ENCODE results near the gene GPR27.

Gene GPR27

GRCh38 chr3:71803248-71803647 lies 49.6 kb downstream of the GPR27 start:
- no peak overlapping the region for H3K4me3 ChIP-seq (replicated peaks; ENCODE audit: insufficient read depth, low read length)
- no peak for DNase-seq (ENCODE audit: low read depth in 1 of 2, low spot score in 1 of 2)
- no peak overlapping the region for H3K27ac ChIP-seq (replicated peaks)
- H3K27me3 ChIP-seq (ENCODE audit: insufficient read depth, poor library complexity, severe bottlenecking), result no peaks in the 10 kb centered on the region
- TF ChIP-seq, protein P1, sequence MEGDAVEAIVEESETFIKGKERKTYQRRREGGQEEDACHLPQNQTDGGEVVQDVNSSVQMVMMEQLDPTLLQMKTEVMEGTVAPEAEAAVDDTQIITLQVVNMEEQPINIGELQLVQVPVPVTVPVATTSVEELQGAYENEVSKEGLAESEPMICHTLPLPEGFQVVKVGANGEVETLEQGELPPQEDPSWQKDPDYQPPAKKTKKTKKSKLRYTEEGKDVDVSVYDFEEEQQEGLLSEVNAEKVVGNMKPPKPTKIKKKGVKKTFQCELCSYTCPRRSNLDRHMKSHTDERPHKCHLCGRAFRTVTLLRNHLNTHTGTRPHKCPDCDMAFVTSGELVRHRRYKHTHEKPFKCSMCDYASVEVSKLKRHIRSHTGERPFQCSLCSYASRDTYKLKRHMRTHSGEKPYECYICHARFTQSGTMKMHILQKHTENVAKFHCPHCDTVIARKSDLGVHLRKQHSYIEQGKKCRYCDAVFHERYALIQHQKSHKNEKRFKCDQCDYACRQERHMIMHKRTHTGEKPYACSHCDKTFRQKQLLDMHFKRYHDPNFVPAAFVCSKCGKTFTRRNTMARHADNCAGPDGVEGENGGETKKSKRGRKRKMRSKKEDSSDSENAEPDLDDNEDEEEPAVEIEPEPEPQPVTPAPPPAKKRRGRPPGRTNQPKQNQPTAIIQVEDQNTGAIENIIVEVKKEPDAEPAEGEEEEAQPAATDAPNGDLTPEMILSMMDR (IDR thresholded peaks at IDR 0.05; ENCODE audit: insufficient read depth, low read length), result no peak
- no peak for TF ChIP-seq GABPA (IDR thresholded peaks at IDR 0.05; ENCODE audit: low read depth)
- TF ChIP-seq, protein P2, sequence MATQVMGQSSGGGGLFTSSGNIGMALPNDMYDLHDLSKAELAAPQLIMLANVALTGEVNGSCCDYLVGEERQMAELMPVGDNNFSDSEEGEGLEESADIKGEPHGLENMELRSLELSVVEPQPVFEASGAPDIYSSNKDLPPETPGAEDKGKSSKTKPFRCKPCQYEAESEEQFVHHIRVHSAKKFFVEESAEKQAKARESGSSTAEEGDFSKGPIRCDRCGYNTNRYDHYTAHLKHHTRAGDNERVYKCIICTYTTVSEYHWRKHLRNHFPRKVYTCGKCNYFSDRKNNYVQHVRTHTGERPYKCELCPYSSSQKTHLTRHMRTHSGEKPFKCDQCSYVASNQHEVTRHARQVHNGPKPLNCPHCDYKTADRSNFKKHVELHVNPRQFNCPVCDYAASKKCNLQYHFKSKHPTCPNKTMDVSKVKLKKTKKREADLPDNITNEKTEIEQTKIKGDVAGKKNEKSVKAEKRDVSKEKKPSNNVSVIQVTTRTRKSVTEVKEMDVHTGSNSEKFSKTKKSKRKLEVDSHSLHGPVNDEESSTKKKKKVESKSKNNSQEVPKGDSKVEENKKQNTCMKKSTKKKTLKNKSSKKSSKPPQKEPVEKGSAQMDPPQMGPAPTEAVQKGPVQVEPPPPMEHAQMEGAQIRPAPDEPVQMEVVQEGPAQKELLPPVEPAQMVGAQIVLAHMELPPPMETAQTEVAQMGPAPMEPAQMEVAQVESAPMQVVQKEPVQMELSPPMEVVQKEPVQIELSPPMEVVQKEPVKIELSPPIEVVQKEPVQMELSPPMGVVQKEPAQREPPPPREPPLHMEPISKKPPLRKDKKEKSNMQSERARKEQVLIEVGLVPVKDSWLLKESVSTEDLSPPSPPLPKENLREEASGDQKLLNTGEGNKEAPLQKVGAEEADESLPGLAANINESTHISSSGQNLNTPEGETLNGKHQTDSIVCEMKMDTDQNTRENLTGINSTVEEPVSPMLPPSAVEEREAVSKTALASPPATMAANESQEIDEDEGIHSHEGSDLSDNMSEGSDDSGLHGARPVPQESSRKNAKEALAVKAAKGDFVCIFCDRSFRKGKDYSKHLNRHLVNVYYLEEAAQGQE (IDR thresholded peaks at IDR 0.05; ENCODE audit: insufficient replicate concordance, low read depth), result no peak
- no peak for TF ChIP-seq POLR2AphosphoS5 (IDR thresholded peaks at IDR 0.05; ENCODE audit: low read depth)
- no peak for TF ChIP-seq SPI1 (IDR thresholded peaks at IDR 0.05; ENCODE audit: borderline replicate concordance, low read depth)

GRCh38 chr3:71805199-71805598 lies 51.5 kb downstream of the GPR27 start:
- TF ChIP-seq POLR2AphosphoS5 (IDR thresholded peaks at IDR 0.05; ENCODE audit: low read depth) (0 out of 2 replicates have a peak, but pooled peaks have one; percentile 34), SPI1 (IDR thresholded peaks at IDR 0.05; ENCODE audit: borderline replicate concordance, low read depth) (peak; percentile 77; the same call in 1 of the 2 replicates), GABPA (IDR thresholded peaks at IDR 0.05; ENCODE audit: low read depth) (no peak)
- Histone ChIP-seq H3K27ac (replicated peaks) (peak overlapping the region; percentile 65), H3K4me3 (replicated peaks; ENCODE audit: insufficient read depth, low read length) (no peak overlapping the region), H3K27me3 (ENCODE audit: insufficient read depth, poor library complexity, severe bottlenecking) (no peaks in the 10 kb centered on the region)
- DNase-seq (ENCODE audit: low read depth in 1 of 2, low spot score in 1 of 2), result peak; percentile 63 to 86

- H3K4me3 ChIP-seq (replicated peaks; ENCODE audit: insufficient read depth, low read length), result no peak overlapping the region
- no peaks in the 10 kb centered on the region for H3K27me3 ChIP-seq (ENCODE audit: insufficient read depth, poor library complexity, severe bottlenecking)
- H3K27ac ChIP-seq (replicated peaks), result peak overlapping the region; percentile 65
- DNase-seq (ENCODE audit: low read depth in 1 of 2, low spot score in 1 of 2), result no peak
- TF ChIP-seq SPI1 (IDR thresholded peaks at IDR 0.05; ENCODE audit: borderline replicate concordance, low read depth) (no peak), POLR2AphosphoS5 (IDR thresholded peaks at IDR 0.05; ENCODE audit: low read depth) (no peak), GABPA (IDR thresholded peaks at IDR 0.05; ENCODE audit: low read depth) (no peak)
- TF ChIP-seq, protein P2 (IDR thresholded peaks at IDR 0.05; ENCODE audit: insufficient replicate concordance, low read depth), result no peak
- TF ChIP-seq, protein P1 (IDR thresholded peaks at IDR 0.05; ENCODE audit: insufficient read depth, low read length), result no peak
Measured at GRCh38 chr3:71805691-71806090, 52.0 kb downstream of the GPR27 start.
